Lower leg skin (tissue), 3 donors: Measurements from ENCODE around the gene GSG1L.

ENCODE experiments used
- CTCF ChIP-seq, 3 donors: fragments of 450-650 bp; IDR thresholded peaks; one replicate each; pipeline ENCODE4 v1.5.1; 2016; ENCODE audit warnings: antibody characterized with exemption in 3 of 3, mild to moderate bottlenecking in 3 of 3, moderate library complexity in 2 of 3
- POLR2A ChIP-seq, 2 donors: fragments of 450-650 bp; IDR thresholded peaks; one replicate each; pipeline ENCODE4 v1.6.1; 2016 to 2017; ENCODE audit warnings: antibody characterized with exemption in 2 of 2, mild to moderate bottlenecking in 1 of 2, moderate library complexity in 1 of 2

- no peak for TF ChIP-seq CTCF (IDR thresholded peaks at IDR 0.05)
- TF ChIP-seq POLR2A (IDR thresholded peaks at IDR 0.05) = no peak
Measured at GRCh38 chr16:28073836-28074235, 10.3 kb upstream of the GSG1L start.
